Fibroblast of skin of back (primary cell): Measurements from ENCODE around the gene UTP14A.

Experiments
- DNase-seq: peaks from one replicate; pipeline ENCODE4 v3.0.0-alpha.2; 2013

Gene UTP14A

GRCh38 chrX:129953881-129954280 is 47.9 kb downstream of the UTP14A start:
- no peak for DNase-seq

GRCh38 chrX:129954804-129955203 is 48.8 kb downstream of the UTP14A start:
- DNase-seq = no peak

- DNase-seq = no peak
These were observed 49.7 kb downstream of the UTP14A start for GRCh38 chrX:129955682-129956081.

- DNase-seq = no peak
These were observed 50.2 kb downstream of the UTP14A start for GRCh38 chrX:129956145-129956544.

- no peak for DNase-seq
These were observed 50.8 kb downstream of the UTP14A start for GRCh38 chrX:129956765-129957164.

GRCh38 chrX:129957241-129958082 is 51.5 kb downstream of the UTP14A start:
- peak; percentile 53 for DNase-seq

GRCh38 chrX:129958083-129958465 is 52.1 kb downstream of the UTP14A start:
- DNase-seq = no peak

- no peak for DNase-seq
These were observed 53.0 kb downstream of the UTP14A start for GRCh38 chrX:129958814-129959492.

GRCh38 chrX:129959493-129959832 is 53.5 kb downstream of the UTP14A start:
- DNase-seq = peak; percentile 34

GRCh38 chrX:129961180-129962083 is 55.5 kb downstream of the UTP14A start:
- DNase-seq = peak; percentile 30

- DNase-seq = no peak
These were observed 57.8 kb downstream of the UTP14A start for GRCh38 chrX:129963729-129964128.

- DNase-seq = no peak
These were observed 59.2 kb downstream of the UTP14A start for GRCh38 chrX:129965166-129965565.

GRCh38 chrX:129968968-129969367 is 63.0 kb downstream of the UTP14A start:
- DNase-seq = no peak

- DNase-seq = no peak
These were observed 70.5 kb downstream of the UTP14A start for GRCh38 chrX:129976441-129976840.
